Left ventricle myocardium inferior (tissue), 1 donor: ENCODE results near the gene OR3A2. TPM values are rescaled to one million over a fixed set of nuclear protein-coding genes. Genes with fewer than 3 reads are reported as not detected.
"Not testable (repeated sequence)": the region's sequence is repeated elsewhere in the genome, so short reads cannot be mapped to it uniquely, and the experiment has no call there.

Experiments used
- DNase-seq: peaks from one replicate; pipeline ENCODE4 v3.0.0-alpha.2; 2020
- H3K27ac ChIP-seq: fragments of 200-600 bp; replicated peaks from 2 replicates; pipeline ENCODE4 v1.8.0; 2021
- H3K27me3 ChIP-seq: fragments of 200-600 bp; 2 replicates; pipeline ENCODE4 v1.8.0; 2021; ENCODE audit warnings: low read depth
- H3K36me3 ChIP-seq: fragments of 200-600 bp; 2 replicates; pipeline ENCODE4 v1.8.0; 2021
- H3K4me1 ChIP-seq: fragments of 200-600 bp; 2 replicates; pipeline ENCODE4 v1.8.0; 2021
- H3K4me3 ChIP-seq: fragments of 200-600 bp; 2 replicates; pipeline ENCODE4 v1.8.0; 2021; ENCODE audit warnings: mild to moderate bottlenecking, moderate library complexity
- H3K9me3 ChIP-seq: fragments of 200-600 bp; replicated peaks from 2 replicates; pipeline ENCODE4 v1.8.0; 2021
- intact Hi-C: fragments of 100-400 bp; cut with micrococcal nuclease; formaldehyde crosslinking; loops from one replicate; pipeline ENCODE4 v1.11.0; 2022
- total RNA-seq: library from RNA; stranded (reverse); fragmentation: NEBNext Ultra II Directional; extraction: Animal tissue kit (Norgen Biotek cat#: 25700); gene quantifications from one replicate; pipeline ENCODE4 v1.2.1, GENCODE V29; 2021
- TF ChIP-seq, protein P1 (sequence below): fragments of 200-600 bp; IDR thresholded peaks from 2 replicates; pipeline ENCODE4 v1.8.0; 2021; ENCODE audit warnings: antibody characterized with exemption, mild to moderate bottlenecking, borderline replicate concordance
- donor health status: DM: no; HTN: yes; CAD: no; lungs with severe emphysema.

Gene OR3A2
- total RNA-seq, 1 donor from 2014 or later = 0.11 TPM

DNA sequence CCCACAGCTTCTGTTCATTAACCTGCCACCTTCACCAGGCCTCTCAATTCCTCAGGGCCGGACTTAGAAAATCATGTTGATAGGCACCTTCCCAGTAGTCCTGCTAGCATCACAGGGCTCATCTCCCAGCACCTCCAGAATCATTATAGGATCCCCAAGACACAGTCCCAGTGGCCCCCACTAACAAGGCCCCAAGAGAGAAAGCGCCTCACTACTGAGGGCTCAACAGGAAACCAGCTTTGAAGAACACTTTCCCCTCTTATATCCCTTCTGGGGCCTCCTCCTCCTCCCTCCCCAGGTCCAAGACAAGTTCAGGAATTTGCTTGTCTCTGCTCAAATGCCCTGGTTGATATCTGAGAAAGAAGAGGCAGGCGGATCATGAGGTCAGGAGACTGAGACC, 25.0 kb upstream of the OR3A2 start, which contains the start of gene OR3A3:
Gene OR3A3, plus strand, starts transcription at position 301 of the 400 bp plus-strand sequence.
- TF ChIP-seq, protein P1, sequence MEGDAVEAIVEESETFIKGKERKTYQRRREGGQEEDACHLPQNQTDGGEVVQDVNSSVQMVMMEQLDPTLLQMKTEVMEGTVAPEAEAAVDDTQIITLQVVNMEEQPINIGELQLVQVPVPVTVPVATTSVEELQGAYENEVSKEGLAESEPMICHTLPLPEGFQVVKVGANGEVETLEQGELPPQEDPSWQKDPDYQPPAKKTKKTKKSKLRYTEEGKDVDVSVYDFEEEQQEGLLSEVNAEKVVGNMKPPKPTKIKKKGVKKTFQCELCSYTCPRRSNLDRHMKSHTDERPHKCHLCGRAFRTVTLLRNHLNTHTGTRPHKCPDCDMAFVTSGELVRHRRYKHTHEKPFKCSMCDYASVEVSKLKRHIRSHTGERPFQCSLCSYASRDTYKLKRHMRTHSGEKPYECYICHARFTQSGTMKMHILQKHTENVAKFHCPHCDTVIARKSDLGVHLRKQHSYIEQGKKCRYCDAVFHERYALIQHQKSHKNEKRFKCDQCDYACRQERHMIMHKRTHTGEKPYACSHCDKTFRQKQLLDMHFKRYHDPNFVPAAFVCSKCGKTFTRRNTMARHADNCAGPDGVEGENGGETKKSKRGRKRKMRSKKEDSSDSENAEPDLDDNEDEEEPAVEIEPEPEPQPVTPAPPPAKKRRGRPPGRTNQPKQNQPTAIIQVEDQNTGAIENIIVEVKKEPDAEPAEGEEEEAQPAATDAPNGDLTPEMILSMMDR = no peak
- Histone ChIP-seq H3K27me3 (no peaks in the 10 kb centered on the region), H3K4me3 (no peak within 1 kb of the TSS), H3K27ac (no peak within 1 kb of the TSS), H3K9me3 (peaks cover 32% of the 10 kb centered on the region), H3K36me3 (no peaks in the 10 kb centered on the region), H3K4me1 (no peaks in the 10 kb centered on the region)
- intact Hi-C loops = no loop called here
- DNase-seq = no peak

DNA sequence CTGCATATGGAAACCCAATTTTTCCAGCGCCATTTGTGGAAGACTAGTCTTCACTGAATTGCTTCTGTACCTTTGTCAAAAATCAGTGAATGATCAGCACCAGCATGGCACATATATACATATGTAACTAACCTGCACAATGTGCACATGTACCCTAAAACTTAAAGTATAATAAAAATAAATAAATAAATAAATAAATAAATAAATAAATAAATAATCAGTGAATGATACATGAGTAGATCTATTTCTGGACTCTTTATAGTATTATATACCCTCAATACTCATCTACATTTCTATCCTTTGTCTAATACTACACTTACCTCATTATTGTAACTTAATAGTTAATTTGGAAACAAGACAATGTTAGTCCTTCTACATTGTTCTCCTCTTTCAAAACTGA, 17.7 kb upstream of the OR3A2 start:
- H3K27me3 ChIP-seq, DNase-seq, H3K4me1 ChIP-seq, H3K4me3 ChIP-seq, intact Hi-C loops, H3K27ac ChIP-seq, H3K36me3 ChIP-seq: not testable (repeated sequence)
- peaks cover 36% of the 10 kb centered on the region for H3K9me3 ChIP-seq

DNA sequence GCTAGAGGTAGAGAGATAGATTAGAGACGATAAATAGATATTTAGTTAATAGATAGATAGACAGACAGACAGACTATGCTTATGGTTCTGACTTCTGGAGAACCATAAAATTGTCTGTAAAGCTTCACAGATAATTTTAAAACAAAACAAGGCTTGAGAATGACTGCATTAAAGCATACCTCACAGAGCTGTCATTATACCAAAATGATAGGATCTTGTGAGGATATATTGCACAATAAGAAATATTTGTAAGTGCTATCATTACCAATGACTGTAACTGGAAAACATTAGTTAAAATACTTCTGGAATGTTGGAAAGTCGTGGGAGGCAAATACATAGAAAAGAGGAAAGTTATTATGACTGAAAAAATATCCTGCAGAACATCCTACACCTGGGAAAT, 15.7 kb upstream of the OR3A2 start:
- DNase-seq = no peak
- Histone ChIP-seq H3K36me3 (no peaks in the 10 kb centered on the region), H3K4me1 (no peaks in the 10 kb centered on the region), H3K9me3 (peaks cover 16% of the 10 kb centered on the region), H3K4me3 (no peak overlapping the region), H3K27ac (no peak overlapping the region), H3K27me3 (peaks cover 16% of the 10 kb centered on the region)
- TF ChIP-seq, protein P1 = no peak
- intact Hi-C loops = no loop called here

DNA sequence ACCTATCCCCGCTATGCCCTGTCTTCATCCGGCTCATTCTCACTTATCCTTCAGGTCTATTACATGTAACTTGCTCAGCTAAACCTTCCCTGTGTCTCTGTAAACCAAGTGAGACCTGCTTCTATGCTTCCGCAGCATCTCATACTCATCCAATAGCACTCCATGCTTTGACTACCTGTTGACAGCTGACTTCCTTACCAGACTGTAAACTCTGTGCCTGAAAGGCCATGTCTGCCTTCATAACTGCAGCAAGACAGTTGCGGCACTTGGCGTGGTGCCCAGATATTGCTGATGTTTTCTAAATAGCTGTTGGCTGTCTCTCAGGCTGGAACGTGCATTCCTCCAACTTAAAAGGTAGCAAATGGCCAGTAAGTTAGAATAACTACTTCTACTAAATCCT, 13.9 kb upstream of the OR3A2 start:
- TF ChIP-seq, protein P1 = no peak
- Histone ChIP-seq H3K9me3 (no peaks in the 10 kb centered on the region), H3K4me3 (no peak overlapping the region), H3K4me1 (no peaks in the 10 kb centered on the region), H3K27me3 (peaks cover 28% of the 10 kb centered on the region), H3K36me3 (no peaks in the 10 kb centered on the region), H3K27ac (no peak overlapping the region)
- intact Hi-C loops = no loop called here
- no peak for DNase-seq

DNA sequence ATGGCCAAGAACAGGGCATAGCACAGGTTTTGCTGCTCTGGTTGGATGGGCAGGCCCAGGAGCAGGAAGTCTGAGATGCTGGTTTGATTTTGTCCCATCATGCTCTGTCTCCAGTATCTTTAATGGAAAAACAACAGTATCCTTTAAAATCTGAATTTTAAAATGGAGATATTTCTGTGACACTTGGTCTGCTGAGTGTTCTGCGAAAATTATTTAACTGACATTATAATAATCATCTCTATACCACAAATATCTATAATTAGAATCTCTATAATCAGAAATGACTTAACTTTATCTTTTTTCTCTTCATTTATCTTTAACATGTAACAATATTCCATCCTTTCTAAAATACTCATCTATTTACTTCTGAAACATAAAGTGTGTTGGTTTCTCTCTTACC, 12.2 kb upstream of the OR3A2 start, which contains the start of gene OR1E1:
Gene OR1E1, minus strand, starts transcription at position 101 of the 400 bp plus-strand sequence. Its CDS starts 0 bp downstream, at position 101.
- no peak for DNase-seq
- no peaks in the 10 kb centered on the region for H3K9me3 ChIP-seq
- no peaks in the 10 kb centered on the region for H3K4me1 ChIP-seq
- TF ChIP-seq, protein P1 = no peak
- H3K27me3 ChIP-seq = peaks cover 33% of the 10 kb centered on the region
- H3K36me3 ChIP-seq = no peaks in the 10 kb centered on the region
- H3K4me3 ChIP-seq = no peak within 1 kb of the TSS
- intact Hi-C loops = no loop called here
- no peak within 1 kb of the TSS for H3K27ac ChIP-seq

DNA sequence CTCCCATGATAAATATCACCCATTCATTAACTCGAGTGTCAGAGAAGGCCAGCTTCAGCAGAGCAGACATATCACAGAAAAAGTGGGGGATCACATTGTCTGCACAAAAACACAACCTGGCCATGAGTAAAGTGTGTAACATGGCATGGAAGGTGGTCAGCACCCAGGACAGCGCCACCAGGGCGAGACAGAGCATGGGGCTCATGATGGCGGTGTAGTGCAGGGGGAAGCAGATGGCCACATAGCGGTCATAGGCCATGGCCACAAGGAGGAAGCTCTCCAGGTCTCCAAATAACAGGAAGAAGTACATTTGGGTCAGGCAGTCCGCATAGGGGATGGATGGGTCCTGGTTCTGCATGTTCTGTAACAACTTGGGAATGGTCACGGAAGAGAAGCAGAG, 11.7 kb upstream of the OR3A2 start:
- DNase-seq, H3K27ac ChIP-seq, H3K36me3 ChIP-seq, H3K4me3 ChIP-seq, intact Hi-C loops, H3K4me1 ChIP-seq, H3K9me3 ChIP-seq: not testable (repeated sequence)
- H3K27me3 ChIP-seq = peaks cover 33% of the 10 kb centered on the region

DNA sequence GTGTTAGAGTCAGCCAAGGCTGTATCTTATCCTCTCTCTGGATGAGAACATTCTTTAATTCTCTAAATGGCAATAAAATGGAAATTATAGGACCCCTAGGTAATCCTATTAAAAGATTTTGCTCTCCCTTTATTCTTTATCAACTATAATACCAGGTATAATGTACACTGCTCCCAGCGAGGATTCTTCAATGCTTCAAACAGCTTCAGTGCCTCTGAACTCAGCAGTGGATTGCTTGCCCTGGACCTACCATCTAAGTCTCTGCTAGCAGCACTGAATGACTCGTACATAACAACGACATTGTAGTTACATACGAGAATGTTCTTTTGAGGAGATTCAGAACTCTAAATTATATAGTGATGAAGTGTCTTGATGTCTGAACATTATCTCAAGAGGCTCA, 3.7 kb upstream of the OR3A2 start:
- H3K9me3 ChIP-seq = peaks cover 17% of the 10 kb centered on the region
- no peak overlapping the region for H3K4me3 ChIP-seq
- no peak overlapping the region for H3K27ac ChIP-seq
- intact Hi-C loops = no loop called here
- H3K36me3 ChIP-seq = no peaks in the 10 kb centered on the region
- DNase-seq = no peak
- no peaks in the 10 kb centered on the region for H3K4me1 ChIP-seq
- peaks cover 38% of the 10 kb centered on the region for H3K27me3 ChIP-seq
- TF ChIP-seq, protein P1 = no peak
